ENCODE results near the gene HIVEP3.

Gene HIVEP3

DNA sequence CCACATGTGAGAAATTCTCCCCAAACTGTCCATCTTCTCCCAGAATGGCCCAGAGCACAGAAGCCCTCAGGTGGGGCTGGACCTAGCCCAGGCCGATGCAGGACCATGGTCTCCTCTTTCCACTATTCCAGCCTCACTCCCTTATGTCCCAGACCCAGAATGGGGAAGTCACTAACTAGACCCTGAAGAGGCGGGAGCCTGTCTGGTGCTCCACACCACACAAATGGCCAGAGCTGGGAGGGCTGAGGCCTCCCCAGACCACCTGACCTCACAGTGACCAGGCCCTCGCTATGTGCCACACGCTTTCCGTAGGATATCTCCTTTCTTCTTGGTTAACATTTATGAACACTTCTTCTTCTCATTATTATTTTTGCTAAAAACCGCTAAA is 379.3 kb downstream of the HIVEP3 start:
- H3K4me3 ChIP-seq (ENCODE audit: control insufficient read depth in 1 of 7, extremely low read depth in 1 of 7, insufficient read depth in 4 of 7, low read depth in 2 of 7, low read length in 6 of 7) = no peak overlapping the region
- no peak for DNase-seq
- 100% methylated on average over 5 of the region's 6 CpGs for WGBS (ENCODE audit: insufficient coverage)
- H3K27ac ChIP-seq (ENCODE audit: insufficient read depth in 1 of 2, low read depth in 1 of 2, low read length in 2 of 2, poor library complexity in 1 of 2, severe bottlenecking in 2 of 2) = no peak overlapping the region
- H3K27me3 ChIP-seq (replicated peaks in 2 of 5; ENCODE audit: control insufficient read depth in 4 of 5, insufficient read depth in 5 of 5, low read length in 4 of 5) = no peaks in the 10 kb centered on the region
- H3K36me3 ChIP-seq (ENCODE audit: control insufficient read depth in 4 of 4, insufficient read depth in 4 of 4, low read length in 3 of 4) = no peaks in the 10 kb centered on the region
- POLR2A ChIA-PET = no interaction called here
- CTCF ChIA-PET = interaction anchor here (2.1 kb wide), 1 partner anchor 23 kb away, joined by 5 read pairs; no protein-coding TSS in a partner anchor
- no peaks in the 10 kb centered on the region for H3K9me3 ChIP-seq (ENCODE audit: control extremely low read depth in 1 of 5, control insufficient read depth in 4 of 5, insufficient read depth in 2 of 5, low read depth in 1 of 5, low read length in 4 of 5)
- peaks cover 0 to 6% (median 4%) of the 10 kb centered on the region in 4 experiments for H3K4me1 ChIP-seq (ENCODE audit: control extremely low read depth in 1 of 4, control insufficient read depth in 4 of 4, insufficient read depth in 4 of 4, low read length in 3 of 4)

DNA sequence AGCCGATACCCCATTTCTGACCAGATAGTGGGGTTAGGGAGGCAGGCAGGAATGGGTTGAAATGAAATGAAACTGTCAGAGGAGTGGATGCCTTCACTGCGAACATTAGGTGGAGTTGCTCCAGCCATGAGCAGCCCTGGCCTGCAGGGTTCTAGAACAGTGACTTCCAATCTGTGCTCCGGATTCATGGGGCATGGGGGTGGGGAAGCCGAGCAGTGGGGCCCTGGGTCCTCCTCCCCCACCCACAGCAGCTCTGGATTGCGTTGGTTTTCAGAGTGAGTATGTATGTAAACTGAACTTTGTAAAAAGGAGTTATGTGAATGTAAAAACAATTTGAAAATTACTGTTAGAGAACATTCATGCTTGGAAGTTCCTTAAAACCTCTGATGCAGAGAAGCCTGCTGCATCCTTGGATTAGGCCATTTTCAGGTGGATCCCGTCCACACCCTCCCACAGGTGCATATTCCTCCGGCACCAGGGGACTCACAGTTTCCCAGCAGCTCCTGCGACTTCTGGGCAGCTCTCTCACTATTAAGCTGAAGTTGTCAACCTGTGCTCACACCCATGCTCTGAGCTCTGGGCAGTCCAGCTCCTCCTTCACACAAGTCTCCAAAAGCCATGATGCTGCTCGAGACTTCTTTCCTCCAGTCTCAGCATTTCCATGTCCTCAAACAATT is 379.8 kb downstream of the HIVEP3 start:
- CTCF ChIA-PET = interaction anchor here (1.4 to 2.1 kb wide), 2 partner anchors 22 to 31 kb away, joined by 3 to 5 read pairs; no protein-coding TSS in a partner anchor
- no peak for DNase-seq
- H3K27me3 ChIP-seq (replicated peaks in 2 of 5; ENCODE audit: control insufficient read depth in 4 of 5, insufficient read depth in 5 of 5, low read length in 4 of 5) = no peaks in the 10 kb centered on the region
- no peak overlapping the region for H3K27ac ChIP-seq (ENCODE audit: insufficient read depth in 1 of 2, low read depth in 1 of 2, low read length in 2 of 2, poor library complexity in 1 of 2, severe bottlenecking in 2 of 2)
- POLR2A ChIA-PET = no interaction called here
- no peaks in the 10 kb centered on the region for H3K9me3 ChIP-seq (ENCODE audit: control extremely low read depth in 1 of 5, control insufficient read depth in 4 of 5, insufficient read depth in 2 of 5, low read depth in 1 of 5, low read length in 4 of 5)
- H3K36me3 ChIP-seq (ENCODE audit: control insufficient read depth in 4 of 4, insufficient read depth in 4 of 4, low read length in 3 of 4) = no peaks in the 10 kb centered on the region
- 97% methylated on average over 6 of the region's 9 CpGs for WGBS (ENCODE audit: insufficient coverage)
- peaks cover 0 to 6% (median 4%) of the 10 kb centered on the region in 4 experiments for H3K4me1 ChIP-seq (ENCODE audit: control extremely low read depth in 1 of 4, control insufficient read depth in 4 of 4, insufficient read depth in 4 of 4, low read length in 3 of 4)
- H3K4me3 ChIP-seq (ENCODE audit: control insufficient read depth in 1 of 7, extremely low read depth in 1 of 7, insufficient read depth in 4 of 7, low read depth in 2 of 7, low read length in 6 of 7) = no peak overlapping the region

DNA sequence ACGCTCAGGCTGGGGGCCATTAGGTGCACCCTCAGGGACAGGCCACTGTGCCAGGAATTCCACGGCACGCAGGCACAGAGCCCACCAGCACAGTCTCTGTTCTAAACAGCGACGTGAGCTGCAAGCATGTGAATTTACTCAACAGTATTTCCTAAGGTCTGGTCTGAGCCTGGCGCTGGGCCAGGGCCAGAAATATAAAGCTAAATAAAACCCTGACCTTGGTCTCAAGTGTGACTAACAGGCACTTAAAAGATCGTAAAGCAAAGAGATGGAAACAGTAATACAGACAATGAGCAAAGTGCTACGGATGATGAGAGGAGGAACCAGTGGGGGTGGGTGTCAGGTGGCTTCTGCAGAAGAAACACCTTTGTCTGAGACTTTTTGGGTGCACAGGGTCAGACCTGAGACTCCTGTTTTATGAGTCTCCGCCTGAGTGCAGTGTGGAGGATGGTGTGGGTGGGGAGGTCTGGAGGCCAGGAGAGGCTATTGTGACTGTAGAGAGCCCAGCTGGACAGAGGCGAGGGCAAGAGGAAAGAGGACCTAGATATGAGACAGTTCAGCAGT is 380.9 kb downstream of the HIVEP3 start:
- WGBS (ENCODE audit: insufficient coverage) = 85% methylated on average over 7 of the region's 10 CpGs
- CTCF ChIA-PET = interaction anchor here (1.4 kb wide), 1 partner anchor 30 kb away, joined by 3 read pairs; no protein-coding TSS in a partner anchor
- Histone ChIP-seq H3K27me3 (replicated peaks in 2 of 5; ENCODE audit: control insufficient read depth in 4 of 5, insufficient read depth in 5 of 5, low read length in 4 of 5) (no peaks in the 10 kb centered on the region), H3K9me3 (ENCODE audit: control extremely low read depth in 1 of 5, control insufficient read depth in 4 of 5, insufficient read depth in 2 of 5, low read depth in 1 of 5, low read length in 4 of 5) (no peaks in the 10 kb centered on the region), H3K27ac (ENCODE audit: insufficient read depth in 1 of 2, low read depth in 1 of 2, low read length in 2 of 2, poor library complexity in 1 of 2, severe bottlenecking in 2 of 2) (no peak overlapping the region), H3K4me3 (ENCODE audit: control insufficient read depth in 1 of 7, extremely low read depth in 1 of 7, insufficient read depth in 4 of 7, low read depth in 2 of 7, low read length in 6 of 7) (no peak overlapping the region), H3K36me3 (ENCODE audit: control insufficient read depth in 4 of 4, insufficient read depth in 4 of 4, low read length in 3 of 4) (no peaks in the 10 kb centered on the region), H3K4me1 (ENCODE audit: control extremely low read depth in 1 of 4, control insufficient read depth in 4 of 4, insufficient read depth in 4 of 4, low read length in 3 of 4) (peaks cover 0 to 6% (median 4%) of the 10 kb centered on the region in 4 experiments)
- POLR2A ChIA-PET = no interaction called here
- no peak for DNase-seq

DNA sequence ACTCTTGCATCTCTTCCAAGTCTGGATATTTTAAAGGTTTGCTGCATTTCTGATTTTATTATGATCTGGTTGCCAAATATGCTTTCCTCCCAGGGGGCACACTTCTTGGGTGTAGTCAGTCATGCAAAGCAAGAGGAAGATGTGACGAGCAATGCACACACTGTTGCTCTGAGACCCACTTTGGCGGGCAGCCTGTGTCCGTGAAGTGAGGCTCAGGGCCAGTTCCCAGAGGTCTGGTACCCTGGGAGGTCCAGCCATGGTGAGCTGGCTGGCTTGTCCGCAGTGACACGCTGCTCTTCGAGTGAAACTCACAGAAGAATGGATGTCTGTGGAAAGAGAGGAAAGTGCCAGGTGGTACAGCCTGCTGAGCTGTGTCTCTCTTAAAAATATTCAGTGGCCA is 381.5 kb downstream of the HIVEP3 start:
- H3K27ac ChIP-seq (ENCODE audit: insufficient read depth in 1 of 2, low read depth in 1 of 2, low read length in 2 of 2, poor library complexity in 1 of 2, severe bottlenecking in 2 of 2) = no peak overlapping the region
- no peaks in the 10 kb centered on the region for H3K36me3 ChIP-seq (ENCODE audit: control insufficient read depth in 4 of 4, insufficient read depth in 4 of 4, low read length in 3 of 4)
- no peaks in the 10 kb centered on the region for H3K9me3 ChIP-seq (ENCODE audit: control extremely low read depth in 1 of 5, control insufficient read depth in 4 of 5, insufficient read depth in 2 of 5, low read depth in 1 of 5, low read length in 4 of 5)
- ChIA-PET POLR2A (no interaction called here), CTCF (interaction anchor here (1.2 to 1.4 kb wide), 2 partner anchors 23 to 29 kb away, joined by 3 read pairs; no protein-coding TSS in a partner anchor)
- 98% methylated on average over 5 of the region's 6 CpGs for WGBS (ENCODE audit: insufficient coverage)
- DNase-seq = no peak
- H3K4me3 ChIP-seq (ENCODE audit: control insufficient read depth in 1 of 7, extremely low read depth in 1 of 7, insufficient read depth in 4 of 7, low read depth in 2 of 7, low read length in 6 of 7) = no peak overlapping the region
- H3K4me1 ChIP-seq (ENCODE audit: control extremely low read depth in 1 of 4, control insufficient read depth in 4 of 4, insufficient read depth in 4 of 4, low read length in 3 of 4) = peaks cover 0 to 6% (median 4%) of the 10 kb centered on the region in 4 experiments
- H3K27me3 ChIP-seq (replicated peaks in 2 of 5; ENCODE audit: control insufficient read depth in 4 of 5, insufficient read depth in 5 of 5, low read length in 4 of 5) = no peaks in the 10 kb centered on the region

DNA sequence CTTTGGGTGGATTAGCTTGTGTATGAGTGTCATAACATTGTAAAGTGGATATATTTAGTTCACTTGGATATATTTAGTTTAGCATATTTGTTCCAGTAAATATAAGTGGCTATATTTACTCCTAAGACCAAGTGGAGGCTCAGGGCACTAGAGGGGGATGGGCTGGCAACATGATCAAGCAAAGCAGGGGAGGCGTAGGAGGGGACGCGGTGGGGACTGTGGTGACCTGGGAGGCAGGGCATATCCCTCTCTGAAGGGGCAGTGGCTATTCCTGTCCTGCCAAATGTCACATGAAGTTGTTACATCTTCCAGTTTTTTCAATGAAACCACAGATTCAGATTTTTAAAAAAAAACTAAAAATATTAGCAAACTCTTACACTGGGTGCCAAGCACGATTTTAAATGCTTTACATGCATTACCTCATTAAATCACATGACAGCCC is 382.3 kb downstream of the HIVEP3 start:
- 96% methylated on average over 4 of the region's 4 CpGs for WGBS (ENCODE audit: insufficient coverage)
- CTCF ChIA-PET = interaction anchor here (1.2 kb wide), 1 partner anchor 22 kb away, joined by 3 read pairs; no protein-coding TSS in a partner anchor
- H3K9me3 ChIP-seq (ENCODE audit: control extremely low read depth in 1 of 5, control insufficient read depth in 4 of 5, insufficient read depth in 2 of 5, low read depth in 1 of 5, low read length in 4 of 5) = no peaks in the 10 kb centered on the region

DNA sequence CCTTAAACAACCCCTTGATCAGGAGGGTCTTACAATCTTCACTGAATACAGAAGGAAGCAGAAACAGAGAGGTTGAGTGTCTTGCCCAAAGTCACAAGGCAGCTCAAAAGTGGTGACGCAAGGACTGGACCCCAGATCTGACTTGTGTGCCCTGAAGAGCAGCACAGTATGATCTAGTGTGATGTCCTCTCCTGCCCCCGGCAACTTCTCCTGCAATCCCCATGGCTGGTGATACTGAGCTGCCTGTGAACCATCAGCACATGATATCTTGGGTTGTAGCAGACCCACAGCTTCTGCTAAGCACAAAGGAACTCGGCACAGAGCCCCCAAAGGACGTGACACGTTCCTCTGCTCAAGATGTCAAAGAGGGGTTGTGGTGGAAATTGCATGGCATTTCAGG is 383.0 kb downstream of the HIVEP3 start:
- no peaks in the 10 kb centered on the region for H3K36me3 ChIP-seq (ENCODE audit: control insufficient read depth in 4 of 4, insufficient read depth in 4 of 4, low read length in 3 of 4)
- no peak overlapping the region for H3K4me3 ChIP-seq (ENCODE audit: control insufficient read depth in 1 of 7, extremely low read depth in 1 of 7, insufficient read depth in 4 of 7, low read depth in 2 of 7, low read length in 6 of 7)
- H3K9me3 ChIP-seq (ENCODE audit: control extremely low read depth in 1 of 5, control insufficient read depth in 4 of 5, insufficient read depth in 2 of 5, low read depth in 1 of 5, low read length in 4 of 5) = no peaks in the 10 kb centered on the region
- H3K4me1 ChIP-seq (ENCODE audit: control extremely low read depth in 1 of 4, control insufficient read depth in 4 of 4, insufficient read depth in 4 of 4, low read length in 3 of 4) = no peaks in the 10 kb centered on the region
- no peaks in the 10 kb centered on the region for H3K27me3 ChIP-seq (replicated peaks in 2 of 5; ENCODE audit: control insufficient read depth in 4 of 5, insufficient read depth in 5 of 5, low read length in 4 of 5)
- WGBS (ENCODE audit: insufficient coverage) = 93% methylated on average over 5 of the region's 5 CpGs
- ChIA-PET CTCF (no interaction called here), POLR2A (no interaction called here)
- no peak overlapping the region for H3K27ac ChIP-seq (ENCODE audit: insufficient read depth in 1 of 2, low read depth in 1 of 2, low read length in 2 of 2, poor library complexity in 1 of 2, severe bottlenecking in 2 of 2)
- DNase-seq = no peak

More for the DNA sequence above, 382.3 kb downstream of the HIVEP3 start:
- no peaks in the 10 kb centered on the region for H3K27me3 ChIP-seq (replicated peaks in 2 of 5; ENCODE audit: control insufficient read depth in 4 of 5, insufficient read depth in 5 of 5, low read length in 4 of 5)
- H3K4me3 ChIP-seq (ENCODE audit: control insufficient read depth in 1 of 7, extremely low read depth in 1 of 7, insufficient read depth in 4 of 7, low read depth in 2 of 7, low read length in 6 of 7) = no peak overlapping the region
- DNase-seq = no peak
- H3K36me3 ChIP-seq (ENCODE audit: control insufficient read depth in 4 of 4, insufficient read depth in 4 of 4, low read length in 3 of 4) = no peaks in the 10 kb centered on the region
- H3K4me1 ChIP-seq (ENCODE audit: control extremely low read depth in 1 of 4, control insufficient read depth in 4 of 4, insufficient read depth in 4 of 4, low read length in 3 of 4) = peaks cover 0 to 6% (median 4%) of the 10 kb centered on the region in 4 experiments
- POLR2A ChIA-PET = no interaction called here
- H3K27ac ChIP-seq (ENCODE audit: insufficient read depth in 1 of 2, low read depth in 1 of 2, low read length in 2 of 2, poor library complexity in 1 of 2, severe bottlenecking in 2 of 2) = no peak overlapping the region

DNA sequence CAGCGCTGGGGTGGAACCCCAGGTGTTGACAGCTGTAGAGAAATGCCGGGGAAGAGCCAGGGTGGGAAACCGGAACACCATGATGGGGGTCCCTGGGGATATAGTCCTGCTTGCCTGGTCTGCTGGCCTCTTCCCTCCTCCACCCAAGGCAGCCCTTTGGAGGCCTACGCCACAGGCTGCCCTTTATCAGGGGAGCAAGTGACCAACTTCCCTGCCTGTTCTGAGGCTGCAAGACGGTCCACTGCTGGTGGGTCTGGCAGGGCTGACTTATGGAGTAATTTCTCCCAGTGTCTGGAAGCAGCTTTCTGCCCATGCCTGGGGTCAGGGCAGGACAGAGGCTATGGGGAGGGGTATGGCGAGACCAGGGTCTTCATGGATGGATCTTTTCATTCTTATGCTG is 383.4 kb downstream of the HIVEP3 start:
- H3K27me3 ChIP-seq (replicated peaks in 2 of 5; ENCODE audit: control insufficient read depth in 4 of 5, insufficient read depth in 5 of 5, low read length in 4 of 5) = no peaks in the 10 kb centered on the region
- 100% methylated on average over 6 of the region's 6 CpGs for WGBS (ENCODE audit: insufficient coverage)
- no peak for DNase-seq
- no peak overlapping the region for H3K4me3 ChIP-seq (ENCODE audit: control insufficient read depth in 1 of 7, extremely low read depth in 1 of 7, insufficient read depth in 4 of 7, low read depth in 2 of 7, low read length in 6 of 7)
- CTCF ChIA-PET = no interaction called here
- no peaks in the 10 kb centered on the region for H3K4me1 ChIP-seq (ENCODE audit: control extremely low read depth in 1 of 4, control insufficient read depth in 4 of 4, insufficient read depth in 4 of 4, low read length in 3 of 4)
- H3K27ac ChIP-seq (ENCODE audit: insufficient read depth in 1 of 2, low read depth in 1 of 2, low read length in 2 of 2, poor library complexity in 1 of 2, severe bottlenecking in 2 of 2) = no peak overlapping the region
- H3K36me3 ChIP-seq (ENCODE audit: control insufficient read depth in 4 of 4, insufficient read depth in 4 of 4, low read length in 3 of 4) = no peaks in the 10 kb centered on the region
- H3K9me3 ChIP-seq (ENCODE audit: control extremely low read depth in 1 of 5, control insufficient read depth in 4 of 5, insufficient read depth in 2 of 5, low read depth in 1 of 5, low read length in 4 of 5) = no peaks in the 10 kb centered on the region
- POLR2A ChIA-PET = no interaction called here

All from common myeloid progenitor, CD34-positive (primary cell).